ENCODE results near the gene BATF. TPM values are rescaled to one million over a fixed set of nuclear protein-coding genes. Genes with fewer than 3 reads are reported as not detected.

The BATF gene
- total and polyA plus RNA-seq, 2 experiments from 2014 or later = not detected

GRCh38 chr14:75527449-75528163 is 5.3 kb downstream of the BATF start:
- H3K9me2 ChIP-seq (ENCODE audit: insufficient read depth) = peaks cover 3% of the 10 kb centered on the region; the same call in 1 of the 2 replicates
- H3K4me2 ChIP-seq = no peak overlapping the region
- Mint-ChIP-seq H3K36me3 (ENCODE audit: low read depth) (no peaks in the 10 kb centered on the region), H3K4me1 (no peaks in the 10 kb centered on the region), H3K27ac (no peak overlapping the region), H3K9me3 (no peaks in the 10 kb centered on the region), H3K4me3 (no peak overlapping the region), H3K27me3 (ENCODE audit: insufficient read depth, low read depth, poor library complexity) (peaks cover 2% of the 10 kb centered on the region)
- no peak overlapping the region for H3K27ac ChIP-seq (ENCODE audit: low read depth)
- no peaks in the 10 kb centered on the region for H3K36me3 ChIP-seq (ENCODE audit: insufficient read depth)
- H3F3A ChIP-seq (replicated peaks; ENCODE audit: low read depth) = no peaks in the 10 kb centered on the region
- H3K4me1 ChIP-seq (ENCODE audit: insufficient read depth) = no peaks in the 10 kb centered on the region
- no peak overlapping the region for H2AFZ ChIP-seq
- no peak for DNase-seq (ENCODE audit: low spot score)
- TF ChIP-seq ETS1 (IDR thresholded peaks at IDR 0.05) (no peak), ZNF331 (CRISPR knock-in tag; IDR thresholded peaks at IDR 0.05; ENCODE audit: low read depth) (no peak), POLR2AphosphoS5 (IDR thresholded peaks at IDR 0.05; ENCODE audit: low read depth) (no peak), CREB1 (CRISPR knock-in tag; IDR thresholded peaks at IDR 0.05; ENCODE audit: low read depth) (no peak), EZH2 (IDR thresholded peaks at IDR 0.05; ENCODE audit: low read depth, unreplicated experiment) (no peak)
- TF ChIP-seq, protein P1, sequence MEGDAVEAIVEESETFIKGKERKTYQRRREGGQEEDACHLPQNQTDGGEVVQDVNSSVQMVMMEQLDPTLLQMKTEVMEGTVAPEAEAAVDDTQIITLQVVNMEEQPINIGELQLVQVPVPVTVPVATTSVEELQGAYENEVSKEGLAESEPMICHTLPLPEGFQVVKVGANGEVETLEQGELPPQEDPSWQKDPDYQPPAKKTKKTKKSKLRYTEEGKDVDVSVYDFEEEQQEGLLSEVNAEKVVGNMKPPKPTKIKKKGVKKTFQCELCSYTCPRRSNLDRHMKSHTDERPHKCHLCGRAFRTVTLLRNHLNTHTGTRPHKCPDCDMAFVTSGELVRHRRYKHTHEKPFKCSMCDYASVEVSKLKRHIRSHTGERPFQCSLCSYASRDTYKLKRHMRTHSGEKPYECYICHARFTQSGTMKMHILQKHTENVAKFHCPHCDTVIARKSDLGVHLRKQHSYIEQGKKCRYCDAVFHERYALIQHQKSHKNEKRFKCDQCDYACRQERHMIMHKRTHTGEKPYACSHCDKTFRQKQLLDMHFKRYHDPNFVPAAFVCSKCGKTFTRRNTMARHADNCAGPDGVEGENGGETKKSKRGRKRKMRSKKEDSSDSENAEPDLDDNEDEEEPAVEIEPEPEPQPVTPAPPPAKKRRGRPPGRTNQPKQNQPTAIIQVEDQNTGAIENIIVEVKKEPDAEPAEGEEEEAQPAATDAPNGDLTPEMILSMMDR (conservative IDR thresholded peaks at IDR 0.05; ENCODE audit: low read depth in 2 of 2) = no peak
- H3K27me3 ChIP-seq (ENCODE audit: insufficient read depth) = no peaks in the 10 kb centered on the region
- H3K79me2 ChIP-seq (replicated peaks; ENCODE audit: insufficient read depth) = no peaks in the 10 kb centered on the region
- no peaks in the 10 kb centered on the region for H4K20me1 ChIP-seq (replicated peaks; ENCODE audit: insufficient read depth)
- H3K4me3 ChIP-seq = no peak overlapping the region
- no peak for ATAC-seq

GRCh38 chr14:75531256-75531655 is 9.0 kb downstream of the BATF start:
- DNase-seq (ENCODE audit: low spot score) (no peak), ATAC-seq (no peak)
- H3F3A ChIP-seq (replicated peaks; ENCODE audit: low read depth) = no peaks in the 10 kb centered on the region
- H3K9me3 Mint-ChIP-seq = no peaks in the 10 kb centered on the region
- no peaks in the 10 kb centered on the region for H3K27me3 ChIP-seq (ENCODE audit: insufficient read depth)
- H3K9me2 ChIP-seq (ENCODE audit: insufficient read depth) = no peaks in the 10 kb centered on the region
- H3K27ac Mint-ChIP-seq = no peak overlapping the region
- no peak overlapping the region for H3K4me3 Mint-ChIP-seq
- H2AFZ ChIP-seq = 0 out of 2 replicates have a peak overlapping the region, but pooled peaks have one; percentile 21
- H3K36me3 ChIP-seq (ENCODE audit: insufficient read depth) = no peaks in the 10 kb centered on the region
- H3K4me1 Mint-ChIP-seq = no peaks in the 10 kb centered on the region
- no peak overlapping the region for H3K4me3 ChIP-seq
- H3K36me3 Mint-ChIP-seq (ENCODE audit: low read depth) = no peaks in the 10 kb centered on the region
- no peaks in the 10 kb centered on the region for H3K27me3 Mint-ChIP-seq (ENCODE audit: insufficient read depth, low read depth, poor library complexity)
- H3K79me2 ChIP-seq (replicated peaks; ENCODE audit: insufficient read depth) = no peaks in the 10 kb centered on the region
- no peak overlapping the region for H3K27ac ChIP-seq (ENCODE audit: low read depth)
- no peaks in the 10 kb centered on the region for H3K4me1 ChIP-seq (ENCODE audit: insufficient read depth)
- no peaks in the 10 kb centered on the region for H4K20me1 ChIP-seq (replicated peaks; ENCODE audit: insufficient read depth)
- TF ChIP-seq EZH2phosphoT487 (IDR thresholded peaks at IDR 0.05; ENCODE audit: unreplicated experiment) (no peak), CREB1 (CRISPR knock-in tag; IDR thresholded peaks at IDR 0.05; ENCODE audit: low read depth) (no peak), ETS1 (IDR thresholded peaks at IDR 0.05) (no peak), JUNB (IDR thresholded peaks at IDR 0.05; ENCODE audit: unreplicated experiment) (no peak), ZNF114 (CRISPR knock-in tag; IDR thresholded peaks at IDR 0.05) (no peak), POLR2AphosphoS5 (IDR thresholded peaks at IDR 0.05; ENCODE audit: low read depth) (no peak), STAT1 (IDR thresholded peaks at IDR 0.05; ENCODE audit: unreplicated experiment) (no peak)
- no peak overlapping the region for H3K4me2 ChIP-seq

Measured in GM23338 (cell line).